Fibroblast of the aortic adventitia (primary cell): Measurements from ENCODE around the gene CD81. TPM values are rescaled to one million over a fixed set of nuclear protein-coding genes. Genes with fewer than 3 reads are reported as not detected.

Experiments
- DNase-seq: peaks from one replicate; pipeline ENCODE4 v3.0.0-alpha.2; 2010; ENCODE audit warnings: low read depth
- H3K4me3 ChIP-seq: 2 replicates; pipeline ENCODE4 v1.5.1; 2011; ENCODE audit warnings: low read depth, mild to moderate bottlenecking, control low read depth, low read length, moderate library complexity
- total RNA-seq: library from RNA; depleted of rRNA; stranded (reverse); fragments of >200 nt; gene quantifications from 2 replicates; pipeline ENCODE4 v1.2.3, GENCODE V29; 2012; ENCODE audit warnings: low replicate concordance
- TF ChIP-seq, protein P1 (sequence below): IDR thresholded peaks from 2 replicates; pipeline ENCODE4 v1.5.1; 2011; ENCODE audit warnings: mild to moderate bottlenecking, low read length, control low read depth, inconsistent platforms; ENCODE audit not compliant: insufficient read depth

CD81 gene
- total RNA-seq, 1 donor, result 282 TPM

DNA sequence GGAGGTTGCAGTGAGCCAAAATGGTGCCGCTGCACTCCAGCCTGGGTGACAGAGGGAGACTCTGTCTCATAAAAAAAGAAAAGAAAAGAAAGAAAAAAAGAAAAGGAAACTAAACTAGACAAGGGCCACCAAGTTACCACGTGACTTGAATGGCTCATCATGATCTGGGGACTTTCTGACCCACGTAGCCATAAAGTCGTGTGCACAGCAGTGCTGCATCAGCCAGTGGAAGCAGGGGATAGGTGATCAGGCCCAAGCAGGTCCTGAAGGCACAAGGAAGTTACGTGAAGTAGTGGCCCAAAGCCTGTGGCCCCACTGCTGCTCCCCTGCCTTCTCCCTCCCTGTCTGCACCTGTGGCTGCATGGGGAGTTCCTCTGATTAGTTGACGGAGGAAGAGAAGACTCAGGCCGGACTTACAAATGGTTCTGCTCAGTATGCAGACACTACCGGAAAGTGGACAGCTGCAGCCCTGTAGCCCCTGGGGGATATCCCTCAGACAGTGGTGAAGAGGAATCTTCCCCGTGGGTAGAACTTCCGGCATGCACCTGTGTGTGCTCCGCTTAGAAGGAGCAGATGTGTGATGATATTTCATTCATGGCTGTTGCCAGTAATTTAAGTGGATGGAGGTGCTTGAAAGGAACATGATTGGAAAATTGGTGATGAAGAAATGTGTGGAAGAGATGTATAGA, 18.2 kb upstream of the CD81 start:
- H3K4me3 ChIP-seq, result no peak overlapping the region
- no peak for DNase-seq
- TF ChIP-seq, protein P1, sequence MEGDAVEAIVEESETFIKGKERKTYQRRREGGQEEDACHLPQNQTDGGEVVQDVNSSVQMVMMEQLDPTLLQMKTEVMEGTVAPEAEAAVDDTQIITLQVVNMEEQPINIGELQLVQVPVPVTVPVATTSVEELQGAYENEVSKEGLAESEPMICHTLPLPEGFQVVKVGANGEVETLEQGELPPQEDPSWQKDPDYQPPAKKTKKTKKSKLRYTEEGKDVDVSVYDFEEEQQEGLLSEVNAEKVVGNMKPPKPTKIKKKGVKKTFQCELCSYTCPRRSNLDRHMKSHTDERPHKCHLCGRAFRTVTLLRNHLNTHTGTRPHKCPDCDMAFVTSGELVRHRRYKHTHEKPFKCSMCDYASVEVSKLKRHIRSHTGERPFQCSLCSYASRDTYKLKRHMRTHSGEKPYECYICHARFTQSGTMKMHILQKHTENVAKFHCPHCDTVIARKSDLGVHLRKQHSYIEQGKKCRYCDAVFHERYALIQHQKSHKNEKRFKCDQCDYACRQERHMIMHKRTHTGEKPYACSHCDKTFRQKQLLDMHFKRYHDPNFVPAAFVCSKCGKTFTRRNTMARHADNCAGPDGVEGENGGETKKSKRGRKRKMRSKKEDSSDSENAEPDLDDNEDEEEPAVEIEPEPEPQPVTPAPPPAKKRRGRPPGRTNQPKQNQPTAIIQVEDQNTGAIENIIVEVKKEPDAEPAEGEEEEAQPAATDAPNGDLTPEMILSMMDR, result no peak

DNA sequence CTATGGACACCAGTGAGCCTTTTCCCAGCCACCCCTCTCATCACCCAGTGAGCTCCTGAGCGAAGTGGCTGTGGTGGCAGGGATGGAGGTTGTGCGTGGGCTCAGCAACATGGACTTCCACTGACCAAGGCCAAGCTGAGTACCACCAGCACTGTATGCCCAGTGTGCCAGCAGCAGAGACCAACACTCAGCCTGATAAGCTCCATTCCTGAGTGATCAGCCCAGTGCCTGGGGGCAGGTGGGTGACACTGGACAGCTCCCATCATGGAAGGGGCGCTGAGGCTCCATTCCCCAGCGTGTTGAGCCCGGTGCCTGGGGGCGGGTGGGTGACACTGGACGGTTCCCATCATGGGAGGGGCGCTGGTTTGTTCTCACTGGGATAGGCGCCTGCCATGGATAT, 17.6 kb upstream of the CD81 start:
- DNase-seq, result no peak
- TF ChIP-seq, protein P1, result no peak
- H3K4me3 ChIP-seq, result no peak overlapping the region

DNA sequence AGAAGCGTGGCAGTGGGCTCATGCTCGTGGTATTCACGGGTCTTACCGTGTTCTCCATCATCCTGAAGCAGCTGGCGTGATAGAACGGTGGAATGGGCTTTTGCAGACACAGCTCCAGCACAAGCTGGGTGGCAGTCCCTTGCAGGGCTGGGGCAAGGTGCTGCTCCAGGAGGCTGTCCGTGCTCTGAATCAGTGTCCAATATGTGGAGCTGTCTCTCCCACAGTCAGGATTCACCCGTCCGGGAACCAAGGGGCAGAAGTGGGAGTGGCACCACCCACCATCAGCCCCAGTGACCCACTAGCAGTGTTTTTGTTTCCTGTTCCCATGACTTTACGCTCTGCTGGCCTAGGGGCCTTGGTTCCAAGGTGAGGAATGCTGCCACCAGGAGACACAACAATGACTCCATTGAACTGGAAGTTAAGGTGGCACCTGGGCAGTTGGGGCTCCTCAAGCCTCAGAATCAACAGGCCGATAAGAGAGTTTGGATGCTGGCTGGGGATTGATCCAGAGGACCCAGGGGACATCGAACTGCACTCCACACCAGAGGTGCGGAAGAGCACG, 16.9 kb upstream of the CD81 start:
- no peak for DNase-seq
- no peak overlapping the region for H3K4me3 ChIP-seq
- TF ChIP-seq, protein P1, result no peak

DNA sequence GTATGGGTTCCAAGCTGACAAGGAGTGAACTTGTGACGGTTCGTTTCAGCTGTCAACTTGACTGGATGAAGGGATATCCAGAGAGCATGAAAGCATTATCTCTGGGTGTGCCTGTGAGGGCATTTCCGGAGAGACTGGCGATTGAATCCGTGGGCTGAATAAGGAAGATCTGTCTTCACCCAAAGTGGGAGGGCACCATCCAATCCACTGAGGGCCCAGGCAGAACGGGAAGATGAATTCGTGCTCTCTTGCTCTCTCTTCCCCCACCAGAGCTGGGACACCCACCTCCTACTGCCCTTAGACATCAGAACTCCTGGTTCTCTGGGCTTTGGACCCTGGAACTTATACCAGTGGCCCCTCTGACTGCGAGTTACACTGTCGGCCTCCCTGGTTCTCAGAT, 15.5 kb upstream of the CD81 start:
- no peak overlapping the region for H3K4me3 ChIP-seq
- TF ChIP-seq, protein P1, result no peak

DNA sequence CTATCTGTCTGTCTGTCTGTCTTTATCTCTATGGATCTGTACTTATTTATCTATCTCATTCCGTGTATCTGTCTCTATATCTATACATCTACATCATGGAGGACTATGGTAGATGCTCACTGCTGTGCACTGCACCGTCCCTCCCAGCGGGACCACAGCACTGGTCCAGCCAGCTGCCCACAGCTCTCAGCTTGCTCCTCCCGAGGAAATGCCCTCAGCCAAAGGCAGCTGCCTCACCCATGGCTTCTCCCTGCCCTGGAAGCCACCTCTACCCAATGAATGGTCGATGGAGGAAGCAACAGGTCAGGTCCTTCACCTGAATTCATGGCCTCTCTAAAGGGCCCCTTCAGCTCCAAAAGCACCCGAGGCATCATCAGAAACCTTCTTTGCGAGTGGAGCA, 14.7 kb upstream of the CD81 start:
- TF ChIP-seq, protein P1, result no peak
- H3K4me3 ChIP-seq, result no peak overlapping the region
- DNase-seq, result no peak

More for the DNA sequence above, 15.5 kb upstream of the CD81 start:
- no peak for DNase-seq

DNA sequence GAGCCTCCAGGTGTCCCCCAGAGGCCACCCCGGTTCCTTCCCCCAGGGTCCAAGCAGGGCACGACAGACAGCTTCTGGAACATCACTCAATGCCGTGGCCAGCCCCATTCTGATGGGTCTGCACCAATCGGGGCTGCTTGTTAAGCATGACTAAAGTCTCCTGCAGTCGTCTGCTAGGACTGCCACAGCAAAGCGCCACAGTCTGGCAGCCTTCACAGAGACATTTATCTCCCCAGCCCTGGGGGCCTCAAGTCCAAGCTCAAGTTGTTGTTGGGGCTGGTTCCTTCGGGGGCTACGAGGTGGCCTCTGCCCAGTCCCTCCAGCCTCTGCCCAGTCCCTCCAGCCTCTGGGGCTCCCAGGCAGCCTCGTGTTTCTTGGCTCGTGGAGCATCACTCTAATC, 14.0 kb upstream of the CD81 start:
- TF ChIP-seq, protein P1, result no peak
- no peak overlapping the region for H3K4me3 ChIP-seq
- no peak for DNase-seq
